ENCODE results near the gene SYT1.

The SYT1 gene

GRCh38 chr12:79358716-79359300 is 494.2 kb downstream of the SYT1 start:
- H3K27me3 ChIP-seq (ENCODE audit: control insufficient read depth in 1 of 2, insufficient read depth in 2 of 2, low read length in 2 of 2), result no peaks in the 10 kb centered on the region
- no peak overlapping the region for H3K27ac ChIP-seq (ENCODE audit: low read length)
- no peak overlapping the region for H3K9ac ChIP-seq (ENCODE audit: low read length in 2 of 2)
- no peak overlapping the region for H3K4me3 ChIP-seq (ENCODE audit: low read length in 2 of 2)
- no peaks in the 10 kb centered on the region for H3K9me3 ChIP-seq (ENCODE audit: control insufficient read depth in 2 of 2, low read length in 2 of 2)
- H3K36me3 ChIP-seq (ENCODE audit: control insufficient read depth in 2 of 2, insufficient read depth in 2 of 2, low read length in 2 of 2), result no peaks in the 10 kb centered on the region
- no peaks in the 10 kb centered on the region for H3K4me1 ChIP-seq (ENCODE audit: control insufficient read depth, insufficient read depth, low read length)

GRCh38 chr12:79360286-79360685 is 495.7 kb downstream of the SYT1 start:
- Histone ChIP-seq H3K36me3 (ENCODE audit: control insufficient read depth in 2 of 2, insufficient read depth in 2 of 2, low read length in 2 of 2) (no peaks in the 10 kb centered on the region), H3K9me3 (ENCODE audit: control insufficient read depth in 2 of 2, low read length in 2 of 2) (no peaks in the 10 kb centered on the region), H3K4me3 (ENCODE audit: low read length in 2 of 2) (no peak overlapping the region)

GRCh38 chr12:79360936-79361335 is 496.4 kb downstream of the SYT1 start:
- no peak overlapping the region for H3K27ac ChIP-seq (ENCODE audit: low read length)
- H3K4me1 ChIP-seq (ENCODE audit: control insufficient read depth, insufficient read depth, low read length), result no peaks in the 10 kb centered on the region
- H3K27me3 ChIP-seq (ENCODE audit: control insufficient read depth in 1 of 2, insufficient read depth in 2 of 2, low read length in 2 of 2), result no peaks in the 10 kb centered on the region
- H3K9ac ChIP-seq (ENCODE audit: low read length in 2 of 2), result no peak overlapping the region
- no peak overlapping the region for H3K4me3 ChIP-seq (ENCODE audit: low read length in 2 of 2)
- no peaks in the 10 kb centered on the region for H3K9me3 ChIP-seq (ENCODE audit: control insufficient read depth in 2 of 2, low read length in 2 of 2)
- no peaks in the 10 kb centered on the region for H3K36me3 ChIP-seq (ENCODE audit: control insufficient read depth in 2 of 2, insufficient read depth in 2 of 2, low read length in 2 of 2)

More at GRCh38 chr12:79360286-79360685, 495.7 kb downstream of the SYT1 start:
- H3K9ac ChIP-seq (ENCODE audit: low read length in 2 of 2), result no peak overlapping the region
- H3K27me3 ChIP-seq (ENCODE audit: control insufficient read depth in 1 of 2, insufficient read depth in 2 of 2, low read length in 2 of 2), result no peaks in the 10 kb centered on the region
- H3K27ac ChIP-seq (ENCODE audit: low read length), result no peak overlapping the region
- no peaks in the 10 kb centered on the region for H3K4me1 ChIP-seq (ENCODE audit: control insufficient read depth, insufficient read depth, low read length)

- Histone ChIP-seq H3K27ac (ENCODE audit: low read length) (no peak overlapping the region), H3K9me3 (ENCODE audit: control insufficient read depth in 2 of 2, low read length in 2 of 2) (no peaks in the 10 kb centered on the region), H3K4me1 (ENCODE audit: control insufficient read depth, insufficient read depth, low read length) (no peaks in the 10 kb centered on the region), H3K27me3 (ENCODE audit: control insufficient read depth in 1 of 2, insufficient read depth in 2 of 2, low read length in 2 of 2) (no peaks in the 10 kb centered on the region), H3K36me3 (ENCODE audit: control insufficient read depth in 2 of 2, insufficient read depth in 2 of 2, low read length in 2 of 2) (no peaks in the 10 kb centered on the region), H3K4me3 (ENCODE audit: low read length in 2 of 2) (no peak overlapping the region), H3K9ac (ENCODE audit: low read length in 2 of 2) (no peak overlapping the region)
These were observed 499.6 kb downstream of the SYT1 start for GRCh38 chr12:79364197-79364596.

- Histone ChIP-seq H3K4me1 (ENCODE audit: control insufficient read depth, insufficient read depth, low read length) (no peaks in the 10 kb centered on the region), H3K27me3 (ENCODE audit: control insufficient read depth in 1 of 2, insufficient read depth in 2 of 2, low read length in 2 of 2) (no peaks in the 10 kb centered on the region), H3K9me3 (ENCODE audit: control insufficient read depth in 2 of 2, low read length in 2 of 2) (no peaks in the 10 kb centered on the region), H3K27ac (ENCODE audit: low read length) (no peak overlapping the region), H3K4me3 (ENCODE audit: low read length in 2 of 2) (no peak overlapping the region), H3K9ac (ENCODE audit: low read length in 2 of 2) (no peak overlapping the region), H3K36me3 (ENCODE audit: control insufficient read depth in 2 of 2, insufficient read depth in 2 of 2, low read length in 2 of 2) (no peaks in the 10 kb centered on the region)
These were observed 501.8 kb downstream of the SYT1 start for GRCh38 chr12:79366374-79366773.

- Histone ChIP-seq H3K4me3 (ENCODE audit: low read length in 2 of 2) (no peak overlapping the region), H3K9me3 (ENCODE audit: control insufficient read depth in 2 of 2, low read length in 2 of 2) (no peaks in the 10 kb centered on the region), H3K4me1 (ENCODE audit: control insufficient read depth, insufficient read depth, low read length) (no peaks in the 10 kb centered on the region), H3K27ac (ENCODE audit: low read length) (no peak overlapping the region), H3K9ac (ENCODE audit: low read length in 2 of 2) (no peak overlapping the region), H3K27me3 (ENCODE audit: control insufficient read depth in 1 of 2, insufficient read depth in 2 of 2, low read length in 2 of 2) (no peaks in the 10 kb centered on the region), H3K36me3 (ENCODE audit: control insufficient read depth in 2 of 2, insufficient read depth in 2 of 2, low read length in 2 of 2) (no peaks in the 10 kb centered on the region)
These were observed 502.5 kb downstream of the SYT1 start for GRCh38 chr12:79367032-79367589.

GRCh38 chr12:79370021-79370420 is 505.4 kb downstream of the SYT1 start:
- Histone ChIP-seq H3K27ac (ENCODE audit: low read length) (no peak overlapping the region), H3K27me3 (ENCODE audit: control insufficient read depth in 1 of 2, insufficient read depth in 2 of 2, low read length in 2 of 2) (no peaks in the 10 kb centered on the region), H3K4me3 (ENCODE audit: low read length in 2 of 2) (no peak overlapping the region), H3K9me3 (ENCODE audit: control insufficient read depth in 2 of 2, low read length in 2 of 2) (no peaks in the 10 kb centered on the region), H3K4me1 (ENCODE audit: control insufficient read depth, insufficient read depth, low read length) (no peaks in the 10 kb centered on the region), H3K9ac (ENCODE audit: low read length in 2 of 2) (no peak overlapping the region), H3K36me3 (ENCODE audit: control insufficient read depth in 2 of 2, insufficient read depth in 2 of 2, low read length in 2 of 2) (no peaks in the 10 kb centered on the region)

- H3K27me3 ChIP-seq (ENCODE audit: control insufficient read depth in 1 of 2, insufficient read depth in 2 of 2, low read length in 2 of 2), result no peaks in the 10 kb centered on the region
- no peak overlapping the region for H3K27ac ChIP-seq (ENCODE audit: low read length)
- H3K9me3 ChIP-seq (ENCODE audit: control insufficient read depth in 2 of 2, low read length in 2 of 2), result no peaks in the 10 kb centered on the region
- no peaks in the 10 kb centered on the region for H3K36me3 ChIP-seq (ENCODE audit: control insufficient read depth in 2 of 2, insufficient read depth in 2 of 2, low read length in 2 of 2)
- no peak overlapping the region for H3K9ac ChIP-seq (ENCODE audit: low read length in 2 of 2)
- H3K4me1 ChIP-seq (ENCODE audit: control insufficient read depth, insufficient read depth, low read length), result no peaks in the 10 kb centered on the region
- H3K4me3 ChIP-seq (ENCODE audit: low read length in 2 of 2), result no peak overlapping the region
These were observed 506.7 kb downstream of the SYT1 start for GRCh38 chr12:79371226-79371625.

- Histone ChIP-seq H3K36me3 (ENCODE audit: control insufficient read depth in 2 of 2, insufficient read depth in 2 of 2, low read length in 2 of 2) (no peaks in the 10 kb centered on the region), H3K4me3 (ENCODE audit: low read length in 2 of 2) (no peak overlapping the region), H3K9me3 (ENCODE audit: control insufficient read depth in 2 of 2, low read length in 2 of 2) (no peaks in the 10 kb centered on the region), H3K27ac (ENCODE audit: low read length) (no peak overlapping the region), H3K27me3 (ENCODE audit: control insufficient read depth in 1 of 2, insufficient read depth in 2 of 2, low read length in 2 of 2) (no peaks in the 10 kb centered on the region), H3K4me1 (ENCODE audit: control insufficient read depth, insufficient read depth, low read length) (no peaks in the 10 kb centered on the region), H3K9ac (ENCODE audit: low read length in 2 of 2) (no peak overlapping the region)
These were observed 509.4 kb downstream of the SYT1 start for GRCh38 chr12:79373896-79374499.

- Histone ChIP-seq H3K36me3 (ENCODE audit: control insufficient read depth in 2 of 2, insufficient read depth in 2 of 2, low read length in 2 of 2) (no peaks in the 10 kb centered on the region), H3K4me3 (ENCODE audit: low read length in 2 of 2) (no peak overlapping the region), H3K9me3 (ENCODE audit: control insufficient read depth in 2 of 2, low read length in 2 of 2) (no peaks in the 10 kb centered on the region)
These were observed 510.0 kb downstream of the SYT1 start for GRCh38 chr12:79374545-79374944.

GRCh38 chr12:79375050-79375449 is 510.5 kb downstream of the SYT1 start:
- Histone ChIP-seq H3K9ac (ENCODE audit: low read length in 2 of 2) (no peak overlapping the region), H3K4me3 (ENCODE audit: low read length in 2 of 2) (no peak overlapping the region), H3K27ac (ENCODE audit: low read length) (no peak overlapping the region), H3K9me3 (ENCODE audit: control insufficient read depth in 2 of 2, low read length in 2 of 2) (no peaks in the 10 kb centered on the region), H3K27me3 (ENCODE audit: control insufficient read depth in 1 of 2, insufficient read depth in 2 of 2, low read length in 2 of 2) (no peaks in the 10 kb centered on the region), H3K36me3 (ENCODE audit: control insufficient read depth in 2 of 2, insufficient read depth in 2 of 2, low read length in 2 of 2) (no peaks in the 10 kb centered on the region), H3K4me1 (ENCODE audit: control insufficient read depth, insufficient read depth, low read length) (no peaks in the 10 kb centered on the region)

More at GRCh38 chr12:79374545-79374944, 510.0 kb downstream of the SYT1 start:
- Histone ChIP-seq H3K27me3 (ENCODE audit: control insufficient read depth in 1 of 2, insufficient read depth in 2 of 2, low read length in 2 of 2) (no peaks in the 10 kb centered on the region), H3K4me1 (ENCODE audit: control insufficient read depth, insufficient read depth, low read length) (no peaks in the 10 kb centered on the region), H3K27ac (ENCODE audit: low read length) (no peak overlapping the region), H3K9ac (ENCODE audit: low read length in 2 of 2) (no peak overlapping the region)

All from stomach smooth muscle (tissue), 2 donors.